ENCODE results near the gene CNTN5.

CNTN5 gene

DNA sequence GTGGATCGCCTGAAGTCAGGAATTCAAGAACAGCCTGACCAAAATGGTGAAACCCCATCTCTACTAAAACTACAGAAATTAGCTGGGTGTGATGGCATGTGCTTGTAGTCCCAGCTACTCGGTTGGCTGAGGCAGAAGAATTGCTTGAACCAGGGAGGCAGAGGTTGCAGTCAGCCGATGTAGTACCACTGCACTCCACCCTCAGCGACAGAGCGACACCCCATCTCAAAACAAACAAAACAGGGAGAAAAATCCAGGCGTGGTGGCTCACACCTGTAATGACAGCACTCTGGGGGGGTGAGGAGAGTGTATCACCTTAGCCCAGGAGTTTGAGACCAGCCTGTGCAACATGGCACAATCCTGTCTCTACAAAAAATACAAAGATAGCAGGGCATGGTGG lies 864.0 kb downstream of the CNTN5 start:
- TF ChIP-seq CREB1 (IDR thresholded peaks at IDR 0.05; ENCODE audit: low read depth), result no peak
- no peak for TF ChIP-seq EGR1 (IDR thresholded peaks at IDR 0.05)
- TF ChIP-seq, protein P1, sequence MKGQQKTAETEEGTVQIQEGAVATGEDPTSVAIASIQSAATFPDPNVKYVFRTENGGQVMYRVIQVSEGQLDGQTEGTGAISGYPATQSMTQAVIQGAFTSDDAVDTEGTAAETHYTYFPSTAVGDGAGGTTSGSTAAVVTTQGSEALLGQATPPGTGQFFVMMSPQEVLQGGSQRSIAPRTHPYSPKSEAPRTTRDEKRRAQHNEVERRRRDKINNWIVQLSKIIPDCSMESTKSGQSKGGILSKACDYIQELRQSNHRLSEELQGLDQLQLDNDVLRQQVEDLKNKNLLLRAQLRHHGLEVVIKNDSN (IDR thresholded peaks at IDR 0.05), result no peak
- TF ChIP-seq TEAD4 (IDR thresholded peaks at IDR 0.05), result no peak
- TF ChIP-seq YY1 (IDR thresholded peaks at IDR 0.05; ENCODE audit: low read depth), result no peak
- TF ChIP-seq TAF1 (IDR thresholded peaks at IDR 0.05; ENCODE audit: low read depth), result no peak
- no peak for TF ChIP-seq NFIC (IDR thresholded peaks at IDR 0.05)
- no peak for TF ChIP-seq ZBTB7A (IDR thresholded peaks at IDR 0.05; ENCODE audit: low read depth)
- no peak for TF ChIP-seq FOXM1 (IDR thresholded peaks at IDR 0.05; ENCODE audit: borderline replicate concordance, low read depth)
- TF ChIP-seq, protein P2, sequence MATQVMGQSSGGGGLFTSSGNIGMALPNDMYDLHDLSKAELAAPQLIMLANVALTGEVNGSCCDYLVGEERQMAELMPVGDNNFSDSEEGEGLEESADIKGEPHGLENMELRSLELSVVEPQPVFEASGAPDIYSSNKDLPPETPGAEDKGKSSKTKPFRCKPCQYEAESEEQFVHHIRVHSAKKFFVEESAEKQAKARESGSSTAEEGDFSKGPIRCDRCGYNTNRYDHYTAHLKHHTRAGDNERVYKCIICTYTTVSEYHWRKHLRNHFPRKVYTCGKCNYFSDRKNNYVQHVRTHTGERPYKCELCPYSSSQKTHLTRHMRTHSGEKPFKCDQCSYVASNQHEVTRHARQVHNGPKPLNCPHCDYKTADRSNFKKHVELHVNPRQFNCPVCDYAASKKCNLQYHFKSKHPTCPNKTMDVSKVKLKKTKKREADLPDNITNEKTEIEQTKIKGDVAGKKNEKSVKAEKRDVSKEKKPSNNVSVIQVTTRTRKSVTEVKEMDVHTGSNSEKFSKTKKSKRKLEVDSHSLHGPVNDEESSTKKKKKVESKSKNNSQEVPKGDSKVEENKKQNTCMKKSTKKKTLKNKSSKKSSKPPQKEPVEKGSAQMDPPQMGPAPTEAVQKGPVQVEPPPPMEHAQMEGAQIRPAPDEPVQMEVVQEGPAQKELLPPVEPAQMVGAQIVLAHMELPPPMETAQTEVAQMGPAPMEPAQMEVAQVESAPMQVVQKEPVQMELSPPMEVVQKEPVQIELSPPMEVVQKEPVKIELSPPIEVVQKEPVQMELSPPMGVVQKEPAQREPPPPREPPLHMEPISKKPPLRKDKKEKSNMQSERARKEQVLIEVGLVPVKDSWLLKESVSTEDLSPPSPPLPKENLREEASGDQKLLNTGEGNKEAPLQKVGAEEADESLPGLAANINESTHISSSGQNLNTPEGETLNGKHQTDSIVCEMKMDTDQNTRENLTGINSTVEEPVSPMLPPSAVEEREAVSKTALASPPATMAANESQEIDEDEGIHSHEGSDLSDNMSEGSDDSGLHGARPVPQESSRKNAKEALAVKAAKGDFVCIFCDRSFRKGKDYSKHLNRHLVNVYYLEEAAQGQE (IDR thresholded peaks at IDR 0.05; ENCODE audit: low read depth), result no peak
- TF ChIP-seq, protein P3, sequence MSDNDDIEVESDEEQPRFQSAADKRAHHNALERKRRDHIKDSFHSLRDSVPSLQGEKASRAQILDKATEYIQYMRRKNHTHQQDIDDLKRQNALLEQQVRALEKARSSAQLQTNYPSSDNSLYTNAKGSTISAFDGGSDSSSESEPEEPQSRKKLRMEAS (IDR thresholded peaks at IDR 0.05), result no peak
- no peak for TF ChIP-seq CEBPB (IDR thresholded peaks at IDR 0.05)
- TF ChIP-seq EP300 (IDR thresholded peaks at IDR 0.05; ENCODE audit: borderline replicate concordance), result no peak
- TF ChIP-seq RAD21 (IDR thresholded peaks at IDR 0.05; ENCODE audit: low read depth), result no peak
- no peak for TF ChIP-seq TCF12 (IDR thresholded peaks at IDR 0.05; ENCODE audit: low read depth)

DNA sequence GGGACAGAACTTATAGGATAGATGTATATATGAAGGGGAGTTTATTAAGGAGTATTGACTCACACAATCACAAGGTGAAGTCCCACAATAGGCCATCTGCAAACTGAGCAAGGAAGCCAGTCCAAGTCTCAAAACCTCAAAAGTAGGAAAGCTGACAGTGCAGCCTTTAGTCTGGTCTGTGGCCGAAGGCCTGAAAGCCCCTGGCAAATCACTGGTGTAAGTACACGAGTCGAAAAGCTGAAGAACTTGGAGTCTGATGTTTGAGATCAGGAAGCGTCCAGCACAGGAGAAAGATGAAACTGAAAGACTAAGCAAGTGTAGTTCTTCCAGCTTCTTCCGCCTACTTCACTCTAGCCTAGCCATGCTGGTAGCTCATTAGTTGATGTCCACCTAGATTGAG lies 866.7 kb downstream of the CNTN5 start:
- TF ChIP-seq ZBTB7A (IDR thresholded peaks at IDR 0.05; ENCODE audit: low read depth), result no peak
- no peak for TF ChIP-seq RAD21 (IDR thresholded peaks at IDR 0.05; ENCODE audit: low read depth)
- no peak for TF ChIP-seq TAF1 (IDR thresholded peaks at IDR 0.05; ENCODE audit: low read depth)

DNA sequence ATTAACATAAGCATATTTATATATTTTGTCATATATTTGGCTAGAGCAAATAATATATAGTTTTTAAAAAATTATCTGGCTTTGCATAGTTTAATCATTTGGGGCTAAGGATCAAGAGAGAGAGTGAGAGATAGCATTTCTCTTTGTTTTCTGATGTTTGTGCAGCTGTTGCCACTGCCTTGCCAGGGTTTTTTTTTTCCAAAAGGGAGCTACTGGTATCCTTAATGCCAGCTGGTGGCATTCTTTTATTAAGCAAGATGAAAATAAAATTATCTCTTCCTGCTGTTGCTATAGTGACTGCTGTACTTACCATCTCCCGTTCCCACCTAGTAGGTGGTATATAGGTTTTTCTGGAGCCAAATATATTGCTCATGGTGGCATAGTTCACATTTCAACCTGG lies 873.1 kb downstream of the CNTN5 start:
- TF ChIP-seq, protein P3 (IDR thresholded peaks at IDR 0.05), result no peak
- no peak for TF ChIP-seq CEBPB (IDR thresholded peaks at IDR 0.05)
- no peak for TF ChIP-seq TAF1 (IDR thresholded peaks at IDR 0.05; ENCODE audit: low read depth)
- no peak for TF ChIP-seq CREB1 (IDR thresholded peaks at IDR 0.05; ENCODE audit: low read depth)
- TF ChIP-seq ZBTB7A (IDR thresholded peaks at IDR 0.05; ENCODE audit: low read depth), result no peak
- no peak for TF ChIP-seq TCF12 (IDR thresholded peaks at IDR 0.05; ENCODE audit: low read depth)
- TF ChIP-seq, protein P2 (IDR thresholded peaks at IDR 0.05; ENCODE audit: low read depth), result no peak
- TF ChIP-seq NFIC (IDR thresholded peaks at IDR 0.05), result no peak
- no peak for TF ChIP-seq YY1 (IDR thresholded peaks at IDR 0.05; ENCODE audit: low read depth)
- TF ChIP-seq, protein P1 (IDR thresholded peaks at IDR 0.05), result no peak
- no peak for TF ChIP-seq FOXM1 (IDR thresholded peaks at IDR 0.05; ENCODE audit: borderline replicate concordance, low read depth)
- no peak for TF ChIP-seq EP300 (IDR thresholded peaks at IDR 0.05; ENCODE audit: borderline replicate concordance)
- TF ChIP-seq EGR1 (IDR thresholded peaks at IDR 0.05), result no peak
- TF ChIP-seq RAD21 (IDR thresholded peaks at IDR 0.05; ENCODE audit: low read depth), result no peak

DNA sequence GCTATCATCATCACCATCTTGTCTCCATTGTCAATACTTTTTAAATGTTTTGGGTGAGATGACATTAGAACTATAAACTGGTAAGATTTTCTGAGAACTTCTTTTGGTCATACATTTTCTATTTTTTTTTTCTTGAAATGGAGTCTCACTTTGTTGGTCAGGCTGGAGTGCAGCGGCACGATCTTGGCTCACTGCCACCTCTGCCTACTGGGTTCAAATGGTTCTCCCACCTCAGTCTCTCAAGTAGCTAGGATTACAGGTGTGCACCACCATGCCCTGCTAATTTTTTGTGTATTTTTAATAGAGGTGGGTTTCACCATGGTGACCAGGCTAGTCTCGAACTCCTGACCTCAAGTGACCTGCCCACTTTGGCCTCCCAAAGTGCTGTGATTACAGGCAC lies 880.4 kb downstream of the CNTN5 start:
- no peak for TF ChIP-seq TAF1 (IDR thresholded peaks at IDR 0.05; ENCODE audit: low read depth)
- TF ChIP-seq CEBPB (IDR thresholded peaks at IDR 0.05), result no peak
- TF ChIP-seq, protein P1 (IDR thresholded peaks at IDR 0.05), result no peak
- TF ChIP-seq TEAD4 (IDR thresholded peaks at IDR 0.05), result no peak
- TF ChIP-seq EGR1 (IDR thresholded peaks at IDR 0.05), result no peak
- no peak for TF ChIP-seq CREB1 (IDR thresholded peaks at IDR 0.05; ENCODE audit: low read depth)
- no peak for TF ChIP-seq EP300 (IDR thresholded peaks at IDR 0.05; ENCODE audit: borderline replicate concordance)
- TF ChIP-seq NFIC (IDR thresholded peaks at IDR 0.05), result no peak
- TF ChIP-seq TCF12 (IDR thresholded peaks at IDR 0.05; ENCODE audit: low read depth), result no peak

DNA sequence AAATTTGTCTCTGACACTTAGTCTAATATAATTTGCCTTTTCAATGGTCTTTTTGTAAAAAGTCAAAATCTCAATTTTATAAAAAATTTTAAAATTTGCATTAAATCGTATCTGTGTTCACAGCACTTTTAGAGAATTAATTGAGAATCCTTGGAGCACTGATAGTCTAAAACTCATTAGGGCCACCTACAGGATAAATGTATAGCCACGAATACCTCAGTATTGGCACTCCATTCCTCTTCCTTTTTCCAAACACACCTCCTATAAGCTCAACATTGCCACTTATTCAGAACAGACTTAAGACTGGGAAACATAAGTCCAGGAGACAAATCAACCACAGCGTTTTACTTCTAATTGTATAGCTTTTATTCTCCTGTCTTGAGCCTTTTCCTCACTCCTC lies 890.4 kb downstream of the CNTN5 start:
- TF ChIP-seq RAD21 (IDR thresholded peaks at IDR 0.05; ENCODE audit: low read depth) (peak; percentile 35; the same call in 1 of the 2 replicates), TCF12 (IDR thresholded peaks at IDR 0.05; ENCODE audit: low read depth) (no peak)

DNA sequence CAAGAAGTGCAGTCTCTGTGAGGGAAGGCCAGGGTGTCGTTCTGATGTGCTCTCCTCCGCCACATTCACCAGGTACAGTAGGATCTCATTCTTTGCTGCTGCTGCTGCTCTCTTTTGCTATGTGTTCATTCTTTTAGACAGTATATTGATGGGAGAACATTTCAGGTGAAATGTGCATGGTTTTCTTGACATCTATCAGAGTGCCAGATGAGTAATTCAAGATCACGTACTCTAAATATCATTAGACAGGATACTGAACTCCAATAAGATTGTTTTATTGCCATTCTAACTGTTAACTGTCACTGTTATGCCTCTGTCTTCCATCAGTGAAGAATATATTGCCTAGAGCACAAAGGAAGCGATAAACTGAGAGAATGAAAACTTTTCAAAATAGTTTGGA lies 895.3 kb downstream of the CNTN5 start:
- TF ChIP-seq YY1 (IDR thresholded peaks at IDR 0.05; ENCODE audit: low read depth), result no peak
- TF ChIP-seq CREB1 (IDR thresholded peaks at IDR 0.05; ENCODE audit: low read depth), result no peak
- TF ChIP-seq TAF1 (IDR thresholded peaks at IDR 0.05; ENCODE audit: low read depth), result no peak
- TF ChIP-seq, protein P1 (IDR thresholded peaks at IDR 0.05), result no peak
- TF ChIP-seq TEAD4 (IDR thresholded peaks at IDR 0.05), result no peak
- no peak for TF ChIP-seq TCF12 (IDR thresholded peaks at IDR 0.05; ENCODE audit: low read depth)
- no peak for TF ChIP-seq EP300 (IDR thresholded peaks at IDR 0.05; ENCODE audit: borderline replicate concordance)
- TF ChIP-seq NFIC (IDR thresholded peaks at IDR 0.05), result no peak
- TF ChIP-seq EGR1 (IDR thresholded peaks at IDR 0.05), result no peak
- TF ChIP-seq, protein P2 (IDR thresholded peaks at IDR 0.05; ENCODE audit: low read depth), result no peak

Data from Ishikawa (cell line).